Gastroesophageal sphincter (tissue), 3 donors: ENCODE measurements around the gene DUS3L.

Source experiments
- CTCF ChIP-seq, 4 experiments: fragments of 200-600 bp in 2 of 4; fragments of 450-650 bp in 2 of 4; sonication (generic) in 1 of 4; IDR thresholded peaks; one replicate each; pipeline ENCODE4 v1.5.1; 2017 to 2019; ENCODE audit warnings: antibody characterized with exemption in 4 of 4, mild to moderate bottlenecking in 2 of 4, moderate library complexity in 2 of 4
- EP300 ChIP-seq: sonication (generic); formaldehyde crosslinking; IDR thresholded peaks from one replicate; pipeline ENCODE4 v1.6.1; 2017; ENCODE audit warnings: antibody characterized with exemption, mild to moderate bottlenecking
- POLR2A ChIP-seq, 2 donors: fragments of 450-650 bp; IDR thresholded peaks; one replicate each; pipeline ENCODE4 v1.6.1; 2017; ENCODE audit warnings: antibody characterized with exemption in 2 of 2, mild to moderate bottlenecking in 2 of 2, moderate library complexity in 1 of 2

GRCh38 chr19:5826531-5827341 is 35.8 kb upstream of the DUS3L start:
- TF ChIP-seq EP300 (no peak), CTCF (IDR thresholded peaks at IDR 0.05) (peak in 3 of 4 experiments; percentile 37 to 52 (median 43)), POLR2A (IDR thresholded peaks at IDR 0.05) (no peak)
